Loucy (cell line): ENCODE measurements around the gene NEUROD1.

Source experiments
- H2AFZ ChIP-seq: fragments of 200-600 bp; sonication (generic); 2 replicates; pipeline ENCODE4 v1.6.0; 2016; ENCODE audit warnings: antibody characterized with exemption, mild to moderate bottlenecking, low read length, moderate library complexity
- H3F3A ChIP-seq: fragments of 200-600 bp; 2 replicates; pipeline ENCODE4 v1.6.0; 2016; ENCODE audit warnings: antibody characterized with exemption, low read depth, mild to moderate bottlenecking
- H3K27me3 ChIP-seq: fragments of 200-600 bp; sonication (generic); 2 replicates; pipeline ENCODE4 v1.6.1; 2014; ENCODE audit warnings: low read length, mild to moderate bottlenecking; ENCODE audit not compliant: insufficient read depth, poor library complexity, severe bottlenecking
- H3K36me3 ChIP-seq: fragments of 200-600 bp; sonication (generic); 2 replicates; pipeline ENCODE4 v1.6.1; 2016; ENCODE audit warnings: low read length; ENCODE audit not compliant: insufficient read depth
- H3K4me1 ChIP-seq: fragments of 200-600 bp; sonication (generic); 2 replicates; pipeline ENCODE4 v1.5.1; 2014; ENCODE audit warnings: low read length, mild to moderate bottlenecking; ENCODE audit not compliant: insufficient read depth, poor library complexity, severe bottlenecking
- H3K4me2 ChIP-seq: fragments of 200-600 bp; sonication (generic); 2 replicates; pipeline ENCODE4 v1.6.0; 2014; ENCODE audit warnings: antibody characterized with exemption, low read length, low read depth, mild to moderate bottlenecking; ENCODE audit not compliant: poor library complexity, severe bottlenecking
- H3K4me3 ChIP-seq: fragments of 200-600 bp; sonication (generic); 2 replicates; pipeline ENCODE4 v1.5.1; 2014; ENCODE audit warnings: low read length, mild to moderate bottlenecking, mixed read lengths; ENCODE audit not compliant: poor library complexity, severe bottlenecking
- H3K79me2 ChIP-seq: fragments of 200-600 bp; sonication (generic); 2 replicates; pipeline ENCODE4 v1.6.1; 2014; ENCODE audit warnings: low read length; ENCODE audit not compliant: insufficient read depth
- H3K9ac ChIP-seq: fragments of 200-600 bp; sonication (generic); 2 replicates; pipeline ENCODE4 v1.6.0; 2014; ENCODE audit warnings: mild to moderate bottlenecking, low read depth, low read length, moderate library complexity; ENCODE audit not compliant: poor library complexity, severe bottlenecking
- H3K9me2 ChIP-seq: fragments of 200-600 bp; sonication (generic); replicated peaks from 2 replicates; pipeline ENCODE4 v1.6.1; 2016; ENCODE audit warnings: low read depth, low read length, mixed read lengths
- H3K9me3 ChIP-seq: fragments of 200-600 bp; sonication (generic); 2 replicates; pipeline ENCODE4 v1.6.1; 2014; ENCODE audit warnings: mild to moderate bottlenecking, antibody characterized with exemption, low read length, low read depth; ENCODE audit not compliant: insufficient read depth
- H4K20me1 ChIP-seq: fragments of 200-600 bp; sonication (generic); 2 replicates; pipeline ENCODE4 v1.6.0; 2014; ENCODE audit warnings: antibody characterized with exemption, low read length, mild to moderate bottlenecking; ENCODE audit not compliant: insufficient read depth, poor library complexity, severe bottlenecking
- CTCF ChIP-seq: fragments of 200-600 bp; sonication (generic); conservative IDR thresholded peaks from 2 replicates; pipeline ENCODE4 v1.5.1; 2014; ENCODE audit warnings: mild to moderate bottlenecking, antibody characterized with exemption, low read length
- EZH2phosphoT487 ChIP-seq: fragments of 200-600 bp; IDR thresholded peaks from 2 replicates; pipeline ENCODE4 v1.6.1; 2018; ENCODE audit warnings: antibody characterized with exemption, mild to moderate bottlenecking, moderate library complexity, borderline replicate concordance

The NEUROD1 gene

GRCh38 chr2:181682795-181683517 lies 2.6 kb upstream of the NEUROD1 start:
- no peaks in the 10 kb centered on the region for H3K27me3 ChIP-seq
- H3K9ac ChIP-seq, result no peak overlapping the region
- H3K4me3 ChIP-seq, result no peak overlapping the region

DNA sequence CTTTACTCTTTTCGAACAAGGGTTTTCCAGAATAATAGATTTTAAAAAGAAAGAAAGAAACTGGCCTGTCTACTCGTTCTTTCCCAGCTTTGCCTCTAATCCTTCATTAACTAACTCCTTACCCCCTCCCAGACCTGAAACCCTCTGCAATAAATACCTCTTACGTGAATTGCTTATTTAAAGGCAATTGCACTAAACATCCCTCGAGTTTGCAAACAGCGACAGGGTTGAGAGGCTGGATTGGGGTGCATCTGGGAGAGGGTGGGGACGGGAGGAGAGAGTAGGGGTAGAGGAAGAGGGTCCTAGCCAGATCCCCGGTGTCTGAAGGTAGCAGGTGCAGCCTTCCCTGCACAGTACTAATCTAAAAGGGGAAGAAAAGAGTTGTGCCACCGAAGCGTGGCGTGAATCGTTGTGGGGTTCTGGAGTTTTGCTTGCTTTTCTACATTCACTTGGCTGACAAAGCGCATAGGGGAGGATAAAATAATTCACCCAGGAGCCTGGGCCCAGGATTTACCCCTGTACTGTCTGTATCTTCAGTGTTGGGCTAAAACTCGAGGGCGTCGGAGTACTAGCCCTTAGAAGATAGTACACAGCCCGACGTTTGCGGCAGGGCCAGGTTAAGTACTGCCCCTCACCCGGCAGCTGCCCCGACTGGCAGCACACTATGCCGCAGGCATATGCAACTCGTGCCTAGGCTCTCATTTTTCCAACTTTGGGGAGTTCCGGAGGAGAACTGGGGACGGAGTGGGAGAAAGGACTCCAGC lies 1.9 kb upstream of the NEUROD1 start:
- Histone ChIP-seq H3K9me3 (no peaks in the 10 kb centered on the region), H3K4me2 (no peak overlapping the region), H3F3A (no peaks in the 10 kb centered on the region), H3K9ac (no peak overlapping the region), H3K9me2 (no peaks in the 10 kb centered on the region), H3K36me3 (no peaks in the 10 kb centered on the region), H3K4me1 (no peaks in the 10 kb centered on the region), H3K4me3 (no peak overlapping the region), H3K27me3 (no peaks in the 10 kb centered on the region), H3K79me2 (no peaks in the 10 kb centered on the region), H4K20me1 (no peaks in the 10 kb centered on the region), H2AFZ (no peak overlapping the region)
- TF ChIP-seq EZH2phosphoT487 (no peak), CTCF (no peak)

More at GRCh38 chr2:181682795-181683517, 2.6 kb upstream of the NEUROD1 start:
- Histone ChIP-seq H3K9me2 (no peaks in the 10 kb centered on the region), H3K4me1 (no peaks in the 10 kb centered on the region), H3K36me3 (no peaks in the 10 kb centered on the region), H3F3A (no peaks in the 10 kb centered on the region), H3K9me3 (no peaks in the 10 kb centered on the region), H4K20me1 (no peaks in the 10 kb centered on the region), H3K79me2 (no peaks in the 10 kb centered on the region), H3K4me2 (no peak overlapping the region), H2AFZ (no peak overlapping the region)
- TF ChIP-seq CTCF, result no peak
- TF ChIP-seq EZH2phosphoT487, result no peak

GRCh38 chr2:181680937-181681811 lies 857 bp upstream of the NEUROD1 start:
- no peaks in the 10 kb centered on the region for H3K9me3 ChIP-seq
- no peak overlapping the region for H2AFZ ChIP-seq
- H3K4me2 ChIP-seq, result no peak overlapping the region

More at GRCh38 chr2:181680937-181681811, 857 bp upstream of the NEUROD1 start:
- H3K4me1 ChIP-seq, result no peaks in the 10 kb centered on the region
- no peaks in the 10 kb centered on the region for H3F3A ChIP-seq
- H3K9ac ChIP-seq, result no peak overlapping the region
- no peaks in the 10 kb centered on the region for H4K20me1 ChIP-seq
- H3K79me2 ChIP-seq, result no peaks in the 10 kb centered on the region
- no peaks in the 10 kb centered on the region for H3K36me3 ChIP-seq
- H3K9me2 ChIP-seq, result no peaks in the 10 kb centered on the region
- no peaks in the 10 kb centered on the region for H3K27me3 ChIP-seq
- no peak overlapping the region for H3K4me3 ChIP-seq
- TF ChIP-seq EZH2phosphoT487 (no peak), CTCF (no peak)
